NT2/D1 (cell line): ENCODE measurements around the gene DMRTC1B.
"Not testable (repeated sequence)": the region's sequence is repeated elsewhere in the genome, so short reads cannot be mapped to it uniquely, and the experiment has no call there.

ENCODE experiments used
- YY1 ChIP-seq: IDR thresholded peaks from 2 replicates; pipeline ENCODE4 v1.6.1; 2011; ENCODE audit not compliant: insufficient read length, insufficient read depth
- ZNF274 ChIP-seq: IDR thresholded peaks from 2 replicates; pipeline ENCODE4 v1.6.1; 2011; ENCODE audit warnings: mild to moderate bottlenecking, low read depth, low read length

DNA sequence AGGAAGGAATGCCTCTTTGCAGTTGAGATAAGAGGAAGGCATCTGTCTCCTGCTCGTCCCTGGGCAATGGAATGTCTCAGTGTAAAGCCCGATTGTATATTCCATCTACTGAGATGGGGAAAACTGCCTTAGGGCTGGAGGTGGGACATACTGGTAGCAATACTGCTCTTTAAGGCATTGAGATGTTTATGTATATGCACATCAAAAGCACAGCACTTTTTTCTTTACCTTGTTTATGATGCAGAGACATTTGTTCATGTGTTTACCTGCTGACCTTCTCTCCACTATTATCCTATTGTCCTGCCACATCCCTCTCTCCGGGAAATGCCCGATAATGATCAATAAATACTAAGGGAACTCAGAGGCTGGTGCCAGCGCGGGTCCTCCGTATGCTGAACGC, 43.1 kb upstream of the DMRTC1B start:
- not testable (repeated sequence) for TF ChIP-seq ZNF274, YY1
